Body of pancreas (tissue), 4 donors: Measurements from ENCODE around the gene SBK3. TPM values are rescaled to one million over a fixed set of nuclear protein-coding genes. Genes with fewer than 3 reads are reported as not detected.

Experiments used
- ATAC-seq: fragments of 150-250 bp; one replicate; pipeline ENCODE4 v1.9.1; 2016
- DNase-seq, 4 donors: peaks; one replicate each; pipeline ENCODE4 v3.0.0-alpha.2; 2019
- H3K27ac ChIP-seq, 4 donors: fragments of 200-600 bp; sonication (generic); 1 replicate in 3 of 4; 2 replicates in 1 of 4; pipeline versions ENCODE4 v1.5.1 to v1.6.1; 2016 to 2019; ENCODE audit warnings: mild to moderate bottlenecking in 1 of 4, mixed read lengths in 1 of 4, moderate library complexity in 1 of 4
- H3K27me3 ChIP-seq, 2 donors: fragments of 200-600 bp; sonication (generic); one replicate each; pipeline ENCODE4 v1.6.0; 2016; ENCODE audit warnings: mild to moderate bottlenecking in 1 of 2
- H3K36me3 ChIP-seq, 2 donors: fragments of 200-600 bp; sonication (generic); replicated peaks in 1 of 2; 2 replicates each; pipeline ENCODE4 v1.5.1; 2016; ENCODE audit warnings: low read depth in 2 of 2; ENCODE audit not compliant: insufficient read depth in 1 of 2
- H3K4me1 ChIP-seq: fragments of 200-600 bp; sonication (generic); one replicate; pipeline ENCODE4 v1.6.0; 2016
- H3K4me3 ChIP-seq, 2 donors: fragments of 200-600 bp; sonication (generic); 1 replicate in 1 of 2; 2 replicates in 1 of 2; pipeline ENCODE4 v1.5.1; 2016 to 2019
- H3K9me3 ChIP-seq, 3 donors: fragments of 200-600 bp; sonication (generic); 1 replicate in 2 of 3; 2 replicates in 1 of 3; pipeline ENCODE4 v1.5.1; 2016
- POLR2A ChIP-seq, 3 donors: fragments of 450-650 bp; IDR thresholded peaks; one replicate each; pipeline ENCODE4 v1.6.1; 2016; ENCODE audit warnings: antibody characterized with exemption in 3 of 3, mild to moderate bottlenecking in 2 of 3
- WGBS, 2 donors: methylation state at CpG; one replicate each; pipeline ENCODE4 v1.1.5; 2017; 5-methylcytosine and 5-hydroxymethylcytosine counted together
- intact Hi-C: fragments of 100-400 bp; cut with DNase I; formaldehyde crosslinking; loops from one replicate; pipeline ENCODE4 v1.15.1; 2023
- total RNA-seq, 2 donors: library from RNA; depleted of rRNA; stranded (reverse); fragments of >200 nt; gene quantifications; one replicate each; pipeline ENCODE4 v1.1.0, GENCODE V29; 2016
- TF ChIP-seq, protein P1 (sequence below), 7 experiments: fragments of 450-650 bp in 4 of 7; fragments of 200-600 bp in 3 of 7; sonication (generic) in 3 of 7; IDR thresholded peaks; one replicate each; pipeline ENCODE4 v1.5.1; 2016 to 2019; ENCODE audit warnings: antibody characterized with exemption in 7 of 7

Gene SBK3
- total RNA-seq, 2 donors from 2014 or later = not detected

DNA sequence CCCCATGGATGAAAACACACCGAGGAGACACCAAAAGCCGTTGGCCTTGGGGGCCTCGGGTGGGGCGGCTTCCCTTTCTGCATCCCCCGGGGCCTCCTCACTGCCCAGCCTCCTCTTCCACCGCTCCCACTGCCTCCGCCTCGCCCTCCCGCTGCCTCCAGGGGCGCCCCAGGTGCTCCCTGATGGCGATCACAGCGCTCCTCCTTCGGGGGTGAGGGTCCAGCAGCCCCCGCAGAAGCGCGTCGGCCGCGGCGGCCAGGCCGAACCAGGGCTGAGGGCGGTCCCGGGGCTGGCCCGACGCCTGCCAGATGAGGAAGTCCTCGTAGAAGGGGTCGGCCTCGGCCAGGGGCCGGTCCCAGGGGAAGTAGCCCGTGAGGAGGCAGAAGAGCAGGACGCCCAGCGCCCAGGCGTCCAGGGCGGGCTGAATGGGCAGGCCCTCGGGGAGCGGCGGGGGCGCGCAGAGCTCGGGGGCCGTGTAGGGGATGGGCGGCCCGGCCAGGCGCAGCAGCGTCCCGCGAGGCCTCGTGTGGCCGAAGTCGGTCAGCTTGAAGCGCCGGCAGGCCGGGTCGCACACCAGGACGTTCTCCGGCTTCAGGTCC is 15.6 kb downstream of the SBK3 start:
- DNase-seq (no peak), ATAC-seq (no peak)
- Histone ChIP-seq H3K4me3 (no peak overlapping the region), H3K36me3 (no peaks in the 10 kb centered on the region), H3K4me1 (peaks cover 10% of the 10 kb centered on the region), H3K9me3 (no peaks in the 10 kb centered on the region), H3K27ac (no peak overlapping the region), H3K27me3 (no peaks in the 10 kb centered on the region)
- TF ChIP-seq, protein P1, sequence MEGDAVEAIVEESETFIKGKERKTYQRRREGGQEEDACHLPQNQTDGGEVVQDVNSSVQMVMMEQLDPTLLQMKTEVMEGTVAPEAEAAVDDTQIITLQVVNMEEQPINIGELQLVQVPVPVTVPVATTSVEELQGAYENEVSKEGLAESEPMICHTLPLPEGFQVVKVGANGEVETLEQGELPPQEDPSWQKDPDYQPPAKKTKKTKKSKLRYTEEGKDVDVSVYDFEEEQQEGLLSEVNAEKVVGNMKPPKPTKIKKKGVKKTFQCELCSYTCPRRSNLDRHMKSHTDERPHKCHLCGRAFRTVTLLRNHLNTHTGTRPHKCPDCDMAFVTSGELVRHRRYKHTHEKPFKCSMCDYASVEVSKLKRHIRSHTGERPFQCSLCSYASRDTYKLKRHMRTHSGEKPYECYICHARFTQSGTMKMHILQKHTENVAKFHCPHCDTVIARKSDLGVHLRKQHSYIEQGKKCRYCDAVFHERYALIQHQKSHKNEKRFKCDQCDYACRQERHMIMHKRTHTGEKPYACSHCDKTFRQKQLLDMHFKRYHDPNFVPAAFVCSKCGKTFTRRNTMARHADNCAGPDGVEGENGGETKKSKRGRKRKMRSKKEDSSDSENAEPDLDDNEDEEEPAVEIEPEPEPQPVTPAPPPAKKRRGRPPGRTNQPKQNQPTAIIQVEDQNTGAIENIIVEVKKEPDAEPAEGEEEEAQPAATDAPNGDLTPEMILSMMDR (IDR thresholded peaks at IDR 0.05) = no peak
- no peak for TF ChIP-seq POLR2A (IDR thresholded peaks at IDR 0.05)
- WGBS, 2 donors = 82 to 84% methylated on average over 18 to 49 of the region's 56 CpGs
- intact Hi-C loops = no loop called here

DNA sequence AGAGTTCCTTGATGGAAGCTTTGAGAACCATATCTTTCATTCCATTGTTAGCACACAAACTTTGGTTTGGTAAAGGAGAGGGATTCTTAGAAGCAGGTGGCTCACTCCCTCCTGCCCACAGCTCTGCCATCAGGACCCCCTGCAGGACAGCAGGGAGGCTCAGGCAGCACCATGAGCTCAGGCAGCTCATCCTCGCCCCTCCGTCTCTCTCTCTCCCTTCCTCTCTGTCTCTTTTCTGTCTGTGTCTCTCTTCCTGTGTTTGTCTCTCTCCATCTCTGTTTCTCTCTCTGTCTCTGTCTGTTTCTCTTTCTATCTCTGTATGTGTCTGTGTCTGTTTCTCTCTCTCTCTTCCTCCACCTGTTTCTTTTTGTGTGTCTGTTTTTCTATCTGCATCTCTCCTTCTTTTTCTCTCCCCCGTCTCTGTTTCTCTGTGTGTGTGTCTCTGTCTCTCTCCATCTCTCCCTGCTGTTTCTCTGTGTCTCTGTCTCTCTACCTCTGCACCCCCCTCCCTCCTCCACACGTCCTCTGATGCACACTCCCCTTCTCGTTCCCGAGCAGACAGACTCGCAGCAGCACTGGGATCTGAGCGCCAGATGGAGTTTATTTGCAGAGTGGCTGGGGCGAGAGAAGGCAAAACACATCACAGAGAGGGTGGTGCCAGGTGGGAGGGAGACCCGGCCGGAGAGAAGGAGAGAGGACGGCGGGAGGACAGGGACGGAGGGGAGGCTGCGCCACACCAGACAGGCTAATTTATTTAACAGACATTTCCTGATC is 17.1 kb downstream of the SBK3 start:
- no peak overlapping the region for H3K27ac ChIP-seq
- no peak for ATAC-seq
- 23 to 32% methylated on average over 15 of the region's 15 CpGs for WGBS, 2 donors
- no peak overlapping the region for H3K4me3 ChIP-seq
- no peaks in the 10 kb centered on the region for H3K36me3 ChIP-seq
- peak in 3 of 4 donors; percentile 31 to 40 (median 39) for DNase-seq
- no peak for TF ChIP-seq POLR2A (IDR thresholded peaks at IDR 0.05)
- TF ChIP-seq, protein P1 (IDR thresholded peaks at IDR 0.05) = no peak
- no peaks in the 10 kb centered on the region for H3K9me3 ChIP-seq
- H3K27me3 ChIP-seq = no peaks in the 10 kb centered on the region
- intact Hi-C loops = no loop called here
- peaks cover 10% of the 10 kb centered on the region for H3K4me1 ChIP-seq

DNA sequence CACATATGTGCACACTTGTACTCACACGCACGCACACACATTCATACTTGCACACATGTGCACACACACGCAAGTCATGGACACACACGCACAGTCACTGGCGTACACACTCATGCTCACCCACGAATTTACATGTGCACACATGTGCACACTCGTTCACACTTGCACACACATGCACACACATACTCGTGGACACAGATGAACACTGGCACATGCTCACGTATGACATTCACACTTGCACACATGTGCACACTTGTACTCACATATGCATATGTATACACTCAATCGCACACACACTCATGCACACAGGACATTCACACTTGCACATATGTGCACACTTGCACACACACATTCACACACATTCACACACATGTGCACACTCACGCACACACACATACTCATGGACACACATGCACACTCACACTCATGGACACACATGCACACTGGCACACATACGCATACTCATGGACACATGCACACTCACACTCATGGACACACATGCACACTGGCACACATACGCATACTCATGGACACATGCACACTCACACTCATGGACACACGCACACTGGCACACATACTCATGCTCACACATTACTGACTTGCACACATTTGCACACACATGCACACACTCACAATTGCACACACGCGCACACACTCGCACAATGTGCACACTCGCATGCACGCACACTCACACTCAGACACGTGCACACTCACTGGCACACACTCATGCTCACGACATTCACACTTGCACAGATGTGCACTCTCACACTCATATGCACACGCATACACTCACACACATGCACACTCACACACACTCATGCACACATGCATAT is 17.9 kb downstream of the SBK3 start:
- intact Hi-C loops = no loop called here
- Histone ChIP-seq H3K36me3 (no peaks in the 10 kb centered on the region), H3K4me3 (no peak overlapping the region), H3K9me3 (no peaks in the 10 kb centered on the region), H3K4me1 (peaks cover 10% of the 10 kb centered on the region), H3K27ac (no peak overlapping the region), H3K27me3 (no peaks in the 10 kb centered on the region)
- no peak for TF ChIP-seq POLR2A (IDR thresholded peaks at IDR 0.05)
- TF ChIP-seq, protein P1 (IDR thresholded peaks at IDR 0.05) = no peak
- DNase-seq (no peak), ATAC-seq (no peak)
- WGBS, 2 donors = 66 to 69% methylated on average over 21 to 22 of the region's 22 CpGs

DNA sequence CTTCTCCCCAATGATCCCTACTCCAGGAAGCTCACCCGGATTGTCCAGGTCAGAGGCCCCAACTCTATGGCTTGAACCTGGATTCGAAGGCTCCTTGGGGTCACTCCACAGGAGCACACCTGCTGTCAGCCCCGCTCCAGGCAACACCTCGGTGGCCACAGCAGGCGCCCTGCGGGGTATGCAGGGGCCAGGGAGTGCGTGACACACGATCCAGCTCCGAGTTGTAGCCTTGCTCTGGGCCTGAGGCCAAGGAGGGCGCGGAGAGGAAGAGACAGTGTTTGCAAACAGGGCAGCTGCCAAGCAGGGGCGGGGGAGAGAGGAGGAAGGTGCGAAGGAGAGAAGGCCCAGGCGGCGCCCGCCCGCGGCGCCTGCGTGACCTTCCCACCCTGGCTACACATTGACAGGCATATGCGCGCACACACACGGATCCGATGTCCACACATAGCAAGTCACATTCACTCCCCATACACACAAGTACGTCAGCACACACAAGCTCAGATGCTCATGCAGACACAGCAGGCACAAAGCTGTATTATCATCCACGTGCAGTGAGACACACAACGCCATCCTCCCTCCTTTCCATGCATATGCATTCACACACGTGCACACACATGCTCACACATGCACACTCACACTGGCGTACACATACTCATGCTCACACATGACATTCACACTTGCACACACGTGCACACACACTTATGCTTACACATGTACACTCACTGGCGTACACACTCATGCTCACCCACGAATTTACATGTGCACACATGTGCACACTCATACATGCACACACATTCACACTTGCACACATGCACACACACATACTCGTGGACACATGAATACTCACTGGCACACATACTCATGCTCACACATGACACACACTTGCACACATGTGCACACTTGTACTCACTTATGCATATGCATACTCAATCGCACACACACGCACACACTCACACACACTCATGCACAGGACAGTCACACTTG is 18.8 kb downstream of the SBK3 start:
- Histone ChIP-seq H3K36me3 (no peaks in the 10 kb centered on the region), H3K27me3 (no peaks in the 10 kb centered on the region), H3K4me1 (peaks cover 10% of the 10 kb centered on the region), H3K4me3 (no peak overlapping the region), H3K9me3 (no peaks in the 10 kb centered on the region), H3K27ac (peak overlapping the region in 2 of 4 donors; percentile 38 to 57)
- ATAC-seq = peak; percentile 67
- no peak for TF ChIP-seq POLR2A (IDR thresholded peaks at IDR 0.05)
- TF ChIP-seq, protein P1 (IDR thresholded peaks at IDR 0.05) = no peak
- intact Hi-C loops = no loop called here
- DNase-seq = peak; percentile 53 to 79 (median 76)
- WGBS, 2 donors = 22 to 52% methylated on average over 13 to 35 of the region's 35 CpGs
